HG02642 (cell line): ENCODE results near the gene CD46.
"Not testable (repeated sequence)": the region's sequence is repeated elsewhere in the genome, so short reads cannot be mapped to it uniquely, and the experiment has no call there.

ENCODE experiments used
- ATAC-seq: cut with Tn5 transposase; IDR thresholded peaks from one replicate; pipeline ENCODE4 v1.9.1; 2021; ENCODE audit warnings: mild to moderate bottlenecking; ENCODE audit not compliant: unreplicated experiment, poor library complexity

CD46 gene

DNA sequence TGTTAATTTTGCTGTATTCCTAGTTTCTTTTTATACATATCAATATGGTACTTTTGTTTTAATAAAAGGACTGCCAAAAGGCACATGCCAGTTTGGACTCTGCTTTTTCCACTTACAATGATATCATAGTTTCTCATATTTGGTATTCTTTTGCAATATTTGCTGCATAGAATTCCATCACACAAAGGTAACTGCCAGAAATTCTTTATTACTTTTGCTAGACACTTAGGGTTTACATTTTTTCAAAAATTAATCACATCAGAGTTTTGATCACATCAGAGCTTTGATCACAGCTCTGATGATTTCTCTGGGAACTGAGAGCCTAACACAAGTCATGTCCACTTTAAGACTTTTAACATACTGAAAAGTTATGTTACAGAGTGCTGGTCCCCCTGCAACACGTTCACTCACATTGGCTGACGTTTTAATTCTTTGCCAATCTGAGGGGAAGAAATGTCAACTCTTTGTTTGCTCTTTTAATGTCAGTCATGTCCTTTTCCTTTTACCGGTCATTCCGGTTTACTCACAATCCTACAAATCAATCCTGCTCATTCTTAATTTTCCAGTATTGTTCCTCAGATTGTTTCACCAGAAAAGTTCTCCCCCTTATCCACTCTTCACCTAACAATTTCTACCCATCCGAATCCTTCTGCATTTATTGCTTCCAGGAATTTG is 1.1 kb upstream of the CD46 start:
- no peak for ATAC-seq

DNA sequence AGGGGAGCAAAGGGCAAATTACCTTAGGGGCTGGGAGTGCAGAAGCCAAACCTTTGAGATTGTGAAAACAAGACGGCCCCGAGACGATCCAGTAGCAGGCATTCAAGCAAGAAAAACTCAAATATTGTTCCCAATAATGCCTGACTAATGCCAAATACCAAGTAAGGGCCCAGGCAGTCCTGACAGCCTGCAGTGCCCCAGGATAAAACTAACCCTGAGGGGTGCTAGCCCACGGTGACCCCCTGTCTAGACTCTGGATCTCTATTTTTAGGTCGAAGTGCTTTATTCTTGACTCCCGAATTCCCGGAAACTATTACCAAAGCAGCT is 428 bp upstream of the CD46 start:
- peak; percentile 0 for ATAC-seq

DNA sequence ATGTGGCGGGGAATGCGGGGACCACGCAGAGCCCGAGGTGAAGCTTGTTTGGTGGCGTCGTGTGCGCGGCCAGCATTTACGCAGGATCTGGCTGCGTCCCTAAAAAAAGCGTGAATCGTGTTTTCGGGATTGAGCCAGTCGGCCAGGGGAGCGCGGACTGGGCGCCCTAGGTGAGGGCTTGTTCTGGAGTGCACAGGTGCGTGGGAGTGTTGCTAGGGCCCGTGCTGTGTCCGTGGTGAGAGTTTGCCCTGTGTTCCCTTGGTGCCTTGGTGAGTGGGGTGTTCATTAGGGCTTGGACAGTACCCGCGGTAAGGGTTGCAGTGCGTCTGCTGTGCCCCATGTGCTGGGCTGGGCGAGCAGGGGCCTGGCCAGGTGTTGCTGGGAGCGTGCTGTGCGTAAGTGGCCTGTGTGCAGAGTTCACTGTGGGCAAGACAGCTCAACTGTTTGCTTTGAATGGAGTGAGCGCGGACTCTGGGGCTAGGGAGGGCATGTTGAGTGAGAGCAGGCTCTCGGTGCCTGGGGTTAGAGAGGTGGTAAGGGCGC is 673 bp downstream of the CD46 start:
- ATAC-seq = peak; percentile 32

DNA sequence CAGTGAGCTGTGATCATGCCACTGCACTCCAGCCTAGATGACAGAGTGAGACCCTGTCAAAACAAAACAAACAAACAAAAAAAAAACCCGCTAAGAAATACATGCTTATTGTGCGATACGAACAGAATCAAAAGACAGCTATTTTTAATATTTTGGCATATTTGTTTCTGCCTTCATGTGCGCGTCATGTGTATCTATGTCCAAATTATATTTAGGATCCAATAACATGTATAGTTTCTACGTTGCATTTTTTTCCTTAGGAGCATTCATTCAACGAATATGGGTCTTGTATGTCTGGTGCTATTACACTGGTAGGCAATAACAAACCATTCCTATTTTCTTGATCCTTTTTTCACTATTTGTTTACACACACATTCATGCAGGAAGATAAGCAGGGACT is 1.8 kb downstream of the CD46 start:
- ATAC-seq = no peak

DNA sequence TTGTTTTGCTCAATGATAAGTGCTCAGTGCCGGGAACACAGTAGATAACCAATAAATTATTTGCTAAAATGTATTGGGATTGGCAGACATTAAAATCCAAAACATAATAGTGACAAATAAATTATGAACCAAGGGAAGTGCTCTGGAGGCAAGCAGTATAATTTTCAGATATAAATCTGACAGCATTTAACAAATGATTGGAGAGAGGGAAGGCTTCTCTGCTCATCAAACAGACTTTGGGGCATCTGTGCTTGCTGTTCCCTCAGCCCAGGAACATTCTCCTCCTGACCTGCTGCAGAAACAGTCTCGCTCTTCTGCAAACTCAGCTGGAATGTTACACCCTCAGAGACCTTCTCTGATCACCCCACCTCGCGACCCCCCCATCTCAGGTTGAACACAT is 2.2 kb downstream of the CD46 start:
- no peak for ATAC-seq

DNA sequence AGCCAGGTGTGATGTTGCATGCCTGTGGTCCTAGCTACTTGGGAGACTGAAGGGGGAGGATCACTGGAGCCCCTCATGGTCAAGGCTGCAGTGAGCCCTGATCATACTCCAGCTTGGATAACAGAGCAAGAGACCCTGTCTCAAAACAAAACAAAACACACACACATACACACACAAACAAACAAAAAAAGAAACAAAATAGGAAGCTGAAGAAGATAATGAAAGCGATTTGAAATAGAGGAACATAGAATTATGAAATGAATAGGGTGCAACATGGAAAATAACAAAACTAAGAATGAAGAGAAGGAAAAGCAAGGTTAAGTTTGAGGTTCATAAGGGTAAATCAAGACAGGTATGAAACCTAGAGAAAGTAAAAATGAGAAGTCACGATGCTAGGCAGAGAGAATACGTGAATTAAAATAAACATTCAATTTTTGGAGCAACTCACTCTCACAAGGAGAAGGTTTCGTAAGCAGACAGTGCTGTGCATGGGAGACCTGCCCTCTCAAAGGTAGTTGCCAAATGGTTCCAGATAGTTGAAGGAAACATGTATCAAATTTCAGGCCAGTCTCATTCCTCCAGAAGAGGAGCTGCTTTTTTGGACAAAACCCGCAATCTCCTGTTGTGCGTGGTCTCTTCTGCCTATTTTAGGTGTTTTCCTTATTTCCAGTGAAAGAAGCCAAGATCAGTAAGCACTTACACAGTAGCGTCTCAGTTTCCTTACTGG is 3.3 kb downstream of the CD46 start:
- ATAC-seq = no peak

DNA sequence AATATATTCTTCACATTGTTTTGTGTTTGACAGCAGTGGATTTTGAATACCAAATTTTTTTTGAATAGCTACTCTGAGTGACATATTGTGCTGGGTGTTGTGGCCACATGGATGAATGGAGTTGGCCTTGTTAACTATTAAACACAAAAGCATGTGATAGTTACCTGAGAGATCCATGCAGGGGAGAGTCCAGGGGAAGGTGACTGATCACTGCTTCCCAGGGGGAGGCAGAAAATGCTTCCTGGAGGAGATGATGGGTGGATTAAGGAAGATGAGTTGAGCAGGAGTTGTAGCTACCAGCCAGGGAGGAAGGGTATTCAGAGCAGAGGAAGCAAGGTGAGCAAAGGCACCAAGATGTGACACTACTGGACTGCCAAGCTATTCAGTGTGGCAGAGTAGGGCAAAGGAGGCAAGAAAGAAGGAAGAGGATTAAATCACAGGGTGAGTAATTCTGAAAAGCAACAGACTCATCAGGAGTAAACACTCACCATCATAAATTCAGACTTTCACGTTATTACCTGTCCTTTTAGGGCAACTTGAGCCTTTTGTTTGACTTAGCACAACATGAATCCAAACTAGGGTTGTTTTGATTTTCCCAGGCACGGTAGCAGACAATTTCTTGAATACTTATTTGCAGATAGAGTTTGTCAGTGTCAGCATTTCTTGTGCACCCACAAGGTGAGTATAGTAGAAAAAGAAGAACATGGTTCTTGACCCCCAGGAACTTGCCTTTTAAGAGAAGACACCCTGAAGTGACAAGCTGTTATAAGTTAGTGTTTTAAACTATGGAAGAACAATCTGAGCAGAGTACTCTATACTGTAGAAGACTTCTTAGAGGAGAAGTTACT is 4.2 kb downstream of the CD46 start:
- ATAC-seq = no peak

DNA sequence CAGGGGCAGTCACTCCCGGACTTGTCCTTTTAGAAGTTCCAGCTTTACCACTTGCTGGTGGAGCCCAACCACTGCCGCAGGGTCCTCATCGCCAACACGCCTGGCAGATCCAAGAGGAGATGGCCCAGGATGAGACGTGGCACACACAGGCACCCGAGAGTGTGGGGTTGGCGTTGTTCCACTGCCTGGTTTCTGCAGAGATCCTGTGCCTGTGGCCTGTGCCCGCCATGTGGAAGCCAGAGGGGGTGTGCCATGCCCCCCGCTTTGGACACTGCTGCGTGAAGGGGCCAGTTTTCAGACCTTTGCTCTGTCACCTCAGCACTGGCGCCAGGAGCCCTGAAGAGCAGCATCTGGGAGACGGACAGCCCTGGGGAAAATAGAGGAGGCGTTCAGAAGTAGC is 10.8 kb downstream of the CD46 start:
- ATAC-seq = no peak

DNA sequence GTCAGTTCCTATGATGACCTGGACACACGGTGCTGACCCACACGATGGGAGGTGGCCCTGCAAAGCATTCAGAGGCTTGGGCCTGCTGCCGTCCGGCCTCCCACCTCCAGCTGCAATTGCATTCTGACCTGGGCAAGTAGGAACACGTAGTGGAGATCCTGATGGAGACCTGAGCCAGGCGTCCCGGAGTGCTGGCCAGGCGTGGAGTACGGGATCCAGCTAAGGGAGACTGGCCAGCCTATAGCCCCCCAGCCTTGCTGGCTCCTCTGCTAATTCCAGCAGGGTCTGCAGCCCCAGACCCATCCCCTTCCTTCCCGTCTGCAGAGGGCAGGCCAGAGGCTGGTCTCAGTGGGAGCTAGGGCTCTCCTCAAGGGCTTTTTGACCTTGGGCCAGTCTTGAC is 11.2 kb downstream of the CD46 start:
- ATAC-seq = no peak

DNA sequence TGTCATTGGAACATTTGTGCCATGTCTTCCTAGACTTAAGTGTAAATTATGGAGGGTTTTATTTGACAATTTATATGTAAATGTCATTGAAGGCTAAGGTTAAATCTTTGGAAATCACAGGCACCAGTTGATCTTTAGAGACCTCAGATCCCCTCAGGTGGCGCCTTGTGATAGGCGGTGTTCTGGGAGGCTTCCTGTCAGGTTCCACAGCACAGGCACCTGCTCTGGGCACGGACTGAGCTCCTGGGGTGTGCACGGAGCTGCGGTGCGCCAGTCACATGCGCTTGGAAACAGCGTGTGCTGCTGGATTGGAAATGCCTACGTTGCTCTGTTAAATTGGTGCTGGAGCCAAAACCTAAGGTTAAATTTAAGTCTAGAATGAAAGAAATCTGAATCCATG is 12.1 kb downstream of the CD46 start:
- ATAC-seq = no peak

DNA sequence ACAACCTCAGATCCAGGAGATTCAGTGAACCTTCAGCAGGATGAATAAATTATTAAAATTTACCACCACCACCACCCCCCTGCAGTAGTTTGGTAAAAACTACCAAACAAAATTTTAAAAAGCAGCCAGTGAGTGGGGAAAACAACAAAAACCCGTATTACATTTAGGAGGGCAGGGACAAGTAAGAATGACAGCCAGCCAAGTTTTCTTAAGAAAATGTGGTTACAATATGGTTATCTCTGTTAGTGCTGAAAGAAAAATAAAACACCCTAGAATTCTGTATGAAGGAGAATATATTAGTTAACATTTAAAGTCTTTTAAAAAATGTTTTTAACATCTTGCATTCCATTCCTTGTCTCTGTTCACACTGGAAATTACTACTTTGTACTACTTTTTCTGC is 14.7 kb downstream of the CD46 start:
- ATAC-seq = no peak

DNA sequence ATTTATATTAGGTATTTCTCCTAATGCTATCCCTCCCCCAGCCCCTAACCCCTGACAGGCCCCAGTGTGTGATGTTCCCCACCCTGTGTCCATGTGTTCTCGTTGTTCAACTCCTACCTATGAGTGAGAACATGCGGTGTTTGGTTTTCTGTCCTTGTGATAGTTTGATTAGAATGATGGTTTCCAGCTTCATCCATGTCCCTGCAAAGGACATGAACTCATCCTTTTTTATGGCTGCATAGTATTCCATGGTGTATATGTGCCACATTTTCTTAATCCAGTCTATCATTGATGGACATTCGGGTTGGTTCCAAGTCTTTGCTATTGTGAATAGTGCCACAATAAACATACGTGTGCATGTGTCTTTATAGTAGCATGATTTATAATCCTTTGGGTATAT is 18.7 kb downstream of the CD46 start:
- ATAC-seq = not testable (repeated sequence)

DNA sequence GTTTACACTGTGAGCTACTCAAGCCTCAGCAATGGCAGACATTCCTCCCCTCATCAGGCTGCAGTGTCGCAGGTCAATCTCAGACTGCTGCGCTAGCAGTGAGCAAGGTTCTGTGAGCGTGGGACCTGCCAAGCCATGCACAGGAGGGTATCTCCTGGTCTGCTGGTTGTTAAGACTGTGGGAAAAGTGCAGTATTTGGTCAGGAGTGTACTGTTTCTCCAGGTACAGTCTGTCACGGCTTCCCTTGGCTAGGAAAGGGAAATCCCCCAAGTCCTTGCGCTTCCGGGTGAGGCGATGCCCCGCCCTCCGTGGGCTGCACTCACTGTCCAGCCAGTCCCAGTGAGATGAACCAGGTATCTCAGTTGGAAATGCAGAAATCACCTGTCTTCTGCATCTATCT is 24.2 kb downstream of the CD46 start:
- not testable (repeated sequence) for ATAC-seq

DNA sequence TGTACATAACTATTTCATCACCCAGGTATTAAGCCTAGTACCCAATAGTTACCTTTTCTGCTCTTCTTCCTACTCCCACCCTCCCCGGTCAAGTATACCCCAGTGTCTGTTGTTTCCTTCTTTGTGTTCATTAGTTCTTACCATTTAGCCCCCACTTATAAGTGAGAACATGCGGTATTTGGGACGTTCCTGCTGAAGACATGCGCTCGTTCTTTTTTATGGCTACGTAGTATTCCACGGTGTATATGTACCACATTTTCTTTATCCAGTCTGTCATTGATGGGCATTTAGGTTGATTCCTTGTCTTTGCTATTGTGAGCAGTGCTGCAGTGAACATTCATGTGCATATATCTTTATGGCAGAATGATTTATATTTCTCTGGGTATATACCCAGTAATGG is 25.6 kb downstream of the CD46 start:
- not testable (repeated sequence) for ATAC-seq

DNA sequence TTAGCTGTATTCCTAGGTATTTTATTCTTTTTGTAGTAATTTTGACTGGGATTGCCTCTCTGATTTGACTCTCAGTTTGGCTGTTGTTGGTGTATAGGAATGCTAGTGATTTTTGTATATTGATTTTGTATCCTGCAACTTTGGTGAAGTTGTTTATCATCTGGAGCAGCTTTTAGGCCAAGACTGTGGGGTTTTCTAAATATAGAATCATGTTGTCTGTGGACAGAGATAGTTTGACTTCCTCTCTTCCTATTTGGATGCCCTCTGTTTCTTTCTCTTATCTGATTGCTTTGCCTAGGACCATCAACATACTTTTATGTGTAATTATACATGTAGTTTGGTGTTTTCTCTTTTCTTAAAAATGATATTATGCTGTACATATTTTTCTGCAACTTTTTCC is 27.2 kb downstream of the CD46 start:
- no peak for ATAC-seq

DNA sequence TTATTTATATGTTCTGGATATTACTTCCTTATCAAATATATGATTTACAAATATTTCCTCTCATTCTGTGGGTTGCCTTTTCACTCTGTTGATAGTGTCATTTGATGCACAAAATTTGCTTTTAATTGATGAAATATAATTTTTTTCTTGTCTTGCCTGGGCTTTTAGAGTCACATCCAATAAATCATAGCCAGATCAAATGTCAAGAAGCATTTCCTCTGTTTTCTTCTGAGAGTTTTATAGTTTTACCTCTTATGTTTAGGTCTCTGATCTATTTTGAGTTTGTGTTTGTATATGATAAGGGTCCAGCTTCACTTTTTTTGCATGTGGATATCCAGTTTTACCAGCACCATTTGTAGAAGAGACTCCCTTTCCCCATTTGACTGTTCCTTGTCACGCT is 29.5 kb downstream of the CD46 start:
- ATAC-seq = no peak

DNA sequence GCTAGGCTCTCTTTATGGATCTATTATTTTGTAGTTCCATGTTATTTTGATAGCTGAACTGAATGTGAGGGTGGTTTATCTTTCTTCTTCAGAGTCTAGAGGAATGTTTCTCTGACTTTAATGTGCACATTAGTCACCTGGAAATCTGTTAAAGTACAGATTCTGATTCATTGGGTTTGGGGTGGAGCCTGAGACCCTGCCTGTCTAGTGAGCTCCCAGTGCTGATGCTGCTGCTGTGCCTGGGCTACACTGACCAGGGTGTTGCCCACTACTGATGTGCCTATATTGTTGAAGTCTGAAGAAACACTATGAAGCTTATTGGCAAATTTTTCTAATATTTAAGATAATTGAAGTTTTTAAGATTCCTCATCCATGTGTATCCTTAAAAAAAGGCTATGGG is 35.9 kb downstream of the CD46 start:
- ATAC-seq = no peak

DNA sequence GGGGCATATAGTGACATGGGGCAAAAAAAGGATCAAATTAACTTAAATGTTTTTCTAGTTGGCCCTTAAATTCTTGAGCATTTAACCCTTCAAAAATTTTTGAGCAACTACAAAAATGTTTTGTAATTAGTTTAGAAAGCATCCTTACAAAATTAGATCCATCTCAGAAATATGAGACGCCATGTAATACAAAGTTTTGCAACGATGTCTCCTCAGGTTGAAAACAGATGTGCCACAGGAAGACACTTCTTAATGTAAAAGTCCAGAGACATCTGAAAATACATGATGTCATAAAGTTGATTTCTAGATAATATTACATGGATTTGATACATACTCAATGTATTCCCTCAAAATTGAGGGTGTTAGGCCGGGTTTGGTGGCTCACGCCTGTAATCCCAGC is 37.5 kb downstream of the CD46 start:
- ATAC-seq = no peak

DNA sequence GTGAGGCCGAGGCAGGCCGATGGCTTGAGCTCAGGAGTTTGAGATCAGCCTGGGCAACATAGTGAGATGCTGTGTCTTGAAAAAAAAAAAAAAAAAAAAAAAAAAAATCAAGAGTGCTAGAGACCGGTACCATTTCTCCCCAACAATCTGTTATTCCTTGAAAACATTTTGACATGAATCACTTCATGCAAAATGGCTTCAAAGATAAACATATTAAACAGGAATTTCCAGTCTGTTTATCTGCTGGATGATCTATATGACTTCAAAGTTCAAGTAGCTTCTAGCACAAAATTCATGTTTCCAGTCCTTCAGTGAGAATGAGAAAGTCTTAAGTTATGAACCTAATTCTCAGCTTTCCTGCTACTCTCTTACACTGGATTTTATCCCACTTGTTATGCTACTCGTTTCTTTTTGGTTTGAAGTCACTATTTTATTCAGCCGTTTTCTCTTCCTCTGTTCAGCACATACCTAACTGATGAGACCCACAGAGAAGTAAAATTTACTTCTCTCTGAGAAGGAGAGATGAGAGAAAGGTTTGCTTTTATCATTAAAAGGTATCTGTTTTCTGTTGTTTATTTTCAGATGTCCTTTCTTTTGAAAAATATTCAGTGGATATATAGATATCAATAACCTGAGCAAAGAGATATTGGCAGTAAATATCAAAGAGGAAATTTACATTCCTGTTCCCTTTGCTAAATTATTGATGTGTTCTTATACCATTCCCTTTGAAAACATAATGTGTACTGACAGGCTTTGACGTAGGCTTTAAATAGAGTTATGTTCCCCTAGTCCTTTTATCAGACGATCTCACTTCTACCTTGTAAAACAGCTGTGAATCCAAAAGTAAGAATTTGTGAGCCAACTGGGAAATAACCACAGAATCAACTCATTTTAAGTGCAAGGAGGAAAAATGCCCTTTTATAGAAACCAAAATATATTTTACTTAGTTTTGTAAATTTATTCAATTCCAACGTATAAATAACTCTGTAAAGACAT is 38.2 kb downstream of the CD46 start:
- ATAC-seq = no peak

DNA sequence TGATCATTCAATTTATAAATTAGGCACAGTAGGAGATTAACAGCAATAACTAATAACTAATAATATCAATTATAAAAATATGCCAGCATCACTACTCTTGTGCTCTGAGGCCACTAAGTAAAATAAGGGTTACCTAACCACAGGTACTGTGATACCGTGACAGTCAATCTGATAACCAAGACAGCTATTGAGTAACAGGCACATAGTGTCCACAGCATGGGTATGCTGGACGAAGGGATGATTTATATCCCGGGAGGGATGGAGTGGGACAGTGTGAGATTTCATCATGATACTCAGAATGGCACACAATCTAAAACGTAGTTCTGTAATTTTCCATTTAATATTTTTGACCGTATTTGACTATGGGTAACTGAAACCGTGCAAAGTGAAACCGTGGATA is 39.4 kb downstream of the CD46 start:
- no peak for ATAC-seq
